ENCODE data around the gene CRYZ. TPM values are rescaled to one million over a fixed set of nuclear protein-coding genes. Genes with fewer than 3 reads are reported as not detected.

CRYZ gene
- polyA plus RNA-seq, 1 of the 3 experiments (the other 2 are of a cell fraction): 57.2 TPM

DNA sequence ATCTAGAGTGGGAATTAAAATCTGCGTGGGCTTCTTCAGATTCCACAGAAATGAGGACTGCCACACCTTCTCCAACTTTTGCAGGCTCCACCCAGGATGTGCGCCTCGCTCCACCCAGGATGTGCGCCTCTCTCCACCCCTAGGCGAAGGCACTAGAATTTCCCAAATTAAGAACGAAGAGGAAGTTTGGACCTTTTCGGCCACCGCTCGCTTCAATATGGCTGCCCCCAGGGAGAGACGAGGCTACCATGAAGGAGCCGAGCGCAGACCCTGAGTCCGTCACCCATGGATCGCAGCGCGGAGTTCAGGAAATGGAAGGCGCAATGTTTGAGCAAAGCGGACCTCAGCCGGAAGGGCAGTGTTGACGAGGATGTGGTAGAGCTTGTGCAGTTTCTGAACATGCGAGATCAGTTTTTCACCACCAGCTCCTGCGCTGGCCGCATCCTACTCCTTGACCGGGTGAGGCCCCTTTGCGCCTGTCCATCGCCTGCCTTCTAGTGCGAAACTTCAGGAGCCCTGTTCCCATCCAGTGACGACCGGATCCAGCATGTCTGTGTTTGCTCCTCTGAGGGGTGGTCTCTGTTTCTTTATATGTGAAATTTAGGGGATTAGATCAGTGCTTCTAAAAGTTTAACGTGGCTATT is at the start of gene CRYZ, which contains the start of gene TYW3 (continued):
- peak; percentile 38; the same call in 1 of the 2 replicates for TF ChIP-seq ZBTB33 (IDR thresholded peaks at IDR 0.05; ENCODE audit: borderline replicate concordance, low read depth)
- peak; percentile 81 for TF ChIP-seq MAX (IDR thresholded peaks at IDR 0.05; ENCODE audit: low read depth)
- TF ChIP-seq TEAD4 (IDR thresholded peaks at IDR 0.05; ENCODE audit: borderline replicate concordance, insufficient read depth): no peak
- peak; percentile 68; the same call in 1 of the 2 replicates for TF ChIP-seq RCOR1 (IDR thresholded peaks at IDR 0.05; ENCODE audit: low read length)
- TF ChIP-seq, protein P1, sequence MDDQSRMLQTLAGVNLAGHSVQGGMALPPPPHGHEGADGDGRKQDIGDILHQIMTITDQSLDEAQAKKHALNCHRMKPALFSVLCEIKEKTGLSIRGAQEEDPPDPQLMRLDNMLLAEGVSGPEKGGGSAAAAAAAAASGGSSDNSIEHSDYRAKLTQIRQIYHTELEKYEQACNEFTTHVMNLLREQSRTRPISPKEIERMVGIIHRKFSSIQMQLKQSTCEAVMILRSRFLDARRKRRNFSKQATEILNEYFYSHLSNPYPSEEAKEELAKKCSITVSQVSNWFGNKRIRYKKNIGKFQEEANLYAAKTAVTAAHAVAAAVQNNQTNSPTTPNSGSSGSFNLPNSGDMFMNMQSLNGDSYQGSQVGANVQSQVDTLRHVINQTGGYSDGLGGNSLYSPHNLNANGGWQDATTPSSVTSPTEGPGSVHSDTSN (IDR thresholded peaks at IDR 0.05): peak; percentile 22; the same call in 1 of the 2 replicates
- TF ChIP-seq, protein P2, sequence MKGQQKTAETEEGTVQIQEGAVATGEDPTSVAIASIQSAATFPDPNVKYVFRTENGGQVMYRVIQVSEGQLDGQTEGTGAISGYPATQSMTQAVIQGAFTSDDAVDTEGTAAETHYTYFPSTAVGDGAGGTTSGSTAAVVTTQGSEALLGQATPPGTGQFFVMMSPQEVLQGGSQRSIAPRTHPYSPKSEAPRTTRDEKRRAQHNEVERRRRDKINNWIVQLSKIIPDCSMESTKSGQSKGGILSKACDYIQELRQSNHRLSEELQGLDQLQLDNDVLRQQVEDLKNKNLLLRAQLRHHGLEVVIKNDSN (IDR thresholded peaks at IDR 0.05; ENCODE audit: borderline replicate concordance, low read depth): no peak
- no peak for TF ChIP-seq FOXM1 (IDR thresholded peaks at IDR 0.05; ENCODE audit: low read depth)

DNA sequence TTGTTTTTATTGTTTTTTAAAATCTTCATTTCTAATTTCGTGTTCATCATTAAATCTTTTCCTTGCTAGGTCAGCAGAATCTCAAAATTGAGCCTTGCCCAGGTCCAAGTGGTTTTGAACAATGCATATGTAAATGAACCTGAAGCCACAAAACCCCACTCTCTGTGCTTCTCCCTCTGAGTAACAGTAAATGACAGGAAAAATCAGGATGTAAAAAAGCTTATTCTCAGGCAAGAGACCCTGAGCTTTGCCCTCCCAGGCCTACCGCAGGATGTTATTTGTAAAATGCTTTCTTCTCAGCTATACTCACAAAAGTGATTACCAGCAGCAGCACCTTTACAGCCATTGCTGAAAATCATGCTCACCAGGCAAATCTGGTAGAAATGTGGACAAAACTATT is 47.7 kb upstream of the CRYZ start:
- WGBS (ENCODE audit: low lambda C conversion rate): 43% methylated on average over 2 of the region's 2 CpGs
- H3K27ac ChIP-seq (ENCODE audit: low read depth in 2 of 2, low read length in 1 of 2): no peak overlapping the region
- no peaks in the 10 kb centered on the region for H3K36me3 ChIP-seq (replicated peaks in 1 of 2; ENCODE audit: control insufficient read depth in 1 of 2, insufficient read depth in 2 of 2, low read length in 1 of 2)
- ChIA-PET CTCF (interaction anchor here (1.6 to 2.0 kb wide), 2 partner anchors 8 to 423 kb away, joined by 6 to 7 read pairs; no protein-coding TSS in a partner anchor), POLR2A (no interaction called here)
- no peaks in the 10 kb centered on the region for H3K9me2 ChIP-seq
- DNase-seq: no peak
- no peaks in the 10 kb centered on the region for H3K4me1 ChIP-seq (ENCODE audit: control insufficient read depth in 1 of 2, insufficient read depth in 2 of 2, low read depth in 1 of 2, low read length in 1 of 2)
- no peaks in the 10 kb centered on the region for H3K9me3 ChIP-seq
- no peak overlapping the region for H2AFZ ChIP-seq (ENCODE audit: low read depth)
- H3K4me2 ChIP-seq: no peak overlapping the region
- H3F3A ChIP-seq (replicated peaks; ENCODE audit: insufficient read depth): no peaks in the 10 kb centered on the region
- H3K27me3 ChIP-seq (ENCODE audit: insufficient read depth): no peaks in the 10 kb centered on the region
- H3K9ac ChIP-seq: no peak overlapping the region
- H3K79me2 ChIP-seq (ENCODE audit: insufficient read depth): no peaks in the 10 kb centered on the region
- no peaks in the 10 kb centered on the region for H4K20me1 ChIP-seq (ENCODE audit: insufficient read depth)
- H3K4me3 ChIP-seq (ENCODE audit: low read depth in 2 of 2, low read length in 1 of 2): no peak overlapping the region
- no peak for TF ChIP-seq FOXJ3 (CRISPR knock-in tag; IDR thresholded peaks at IDR 0.05)
- no peak for TF ChIP-seq NFIC (IDR thresholded peaks at IDR 0.05; ENCODE audit: borderline replicate concordance)
- no peak for TF ChIP-seq ZBTB33 (IDR thresholded peaks at IDR 0.05; ENCODE audit: borderline replicate concordance, low read depth)
- no peak for TF ChIP-seq SIN3A (IDR thresholded peaks at IDR 0.05; ENCODE audit: borderline replicate concordance, low read depth, low read length)
- TF ChIP-seq TAF1 (IDR thresholded peaks at IDR 0.05; ENCODE audit: borderline replicate concordance, low read depth, low read length): no peak
- TF ChIP-seq, protein P3, sequence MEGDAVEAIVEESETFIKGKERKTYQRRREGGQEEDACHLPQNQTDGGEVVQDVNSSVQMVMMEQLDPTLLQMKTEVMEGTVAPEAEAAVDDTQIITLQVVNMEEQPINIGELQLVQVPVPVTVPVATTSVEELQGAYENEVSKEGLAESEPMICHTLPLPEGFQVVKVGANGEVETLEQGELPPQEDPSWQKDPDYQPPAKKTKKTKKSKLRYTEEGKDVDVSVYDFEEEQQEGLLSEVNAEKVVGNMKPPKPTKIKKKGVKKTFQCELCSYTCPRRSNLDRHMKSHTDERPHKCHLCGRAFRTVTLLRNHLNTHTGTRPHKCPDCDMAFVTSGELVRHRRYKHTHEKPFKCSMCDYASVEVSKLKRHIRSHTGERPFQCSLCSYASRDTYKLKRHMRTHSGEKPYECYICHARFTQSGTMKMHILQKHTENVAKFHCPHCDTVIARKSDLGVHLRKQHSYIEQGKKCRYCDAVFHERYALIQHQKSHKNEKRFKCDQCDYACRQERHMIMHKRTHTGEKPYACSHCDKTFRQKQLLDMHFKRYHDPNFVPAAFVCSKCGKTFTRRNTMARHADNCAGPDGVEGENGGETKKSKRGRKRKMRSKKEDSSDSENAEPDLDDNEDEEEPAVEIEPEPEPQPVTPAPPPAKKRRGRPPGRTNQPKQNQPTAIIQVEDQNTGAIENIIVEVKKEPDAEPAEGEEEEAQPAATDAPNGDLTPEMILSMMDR (IDR thresholded peaks at IDR 0.05): no peak
- TF ChIP-seq TCF12 (IDR thresholded peaks at IDR 0.05): no peak
- no peak for TF ChIP-seq MXI1 (IDR thresholded peaks at IDR 0.05; ENCODE audit: low read depth, low read length)
- no peak for TF ChIP-seq EZH2phosphoT487 (IDR thresholded peaks at IDR 0.05; ENCODE audit: borderline replicate concordance, low read depth)
- TF ChIP-seq JUND (IDR thresholded peaks at IDR 0.05): no peak
- TF ChIP-seq, protein P4, sequence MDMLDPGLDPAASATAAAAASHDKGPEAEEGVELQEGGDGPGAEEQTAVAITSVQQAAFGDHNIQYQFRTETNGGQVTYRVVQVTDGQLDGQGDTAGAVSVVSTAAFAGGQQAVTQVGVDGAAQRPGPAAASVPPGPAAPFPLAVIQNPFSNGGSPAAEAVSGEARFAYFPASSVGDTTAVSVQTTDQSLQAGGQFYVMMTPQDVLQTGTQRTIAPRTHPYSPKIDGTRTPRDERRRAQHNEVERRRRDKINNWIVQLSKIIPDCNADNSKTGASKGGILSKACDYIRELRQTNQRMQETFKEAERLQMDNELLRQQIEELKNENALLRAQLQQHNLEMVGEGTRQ (IDR thresholded peaks at IDR 0.05; ENCODE audit: borderline replicate concordance, low read depth, low read length): no peak
- no peak for TF ChIP-seq FOSL2 (IDR thresholded peaks at IDR 0.05; ENCODE audit: borderline replicate concordance, low read depth)
- TF ChIP-seq RAD21 (IDR thresholded peaks at IDR 0.05; ENCODE audit: low read length): no peak
- TF ChIP-seq GABPA (IDR thresholded peaks at IDR 0.05; ENCODE audit: low read depth): no peak
